Fibroblast of peridontal ligament (primary cell): ENCODE results near the gene NACC2.

Experiments
- DNase-seq: peaks from one replicate; pipeline ENCODE4 v3.0.0-alpha.2; 2010; ENCODE audit errors: extremely low read depth

Gene NACC2

DNA sequence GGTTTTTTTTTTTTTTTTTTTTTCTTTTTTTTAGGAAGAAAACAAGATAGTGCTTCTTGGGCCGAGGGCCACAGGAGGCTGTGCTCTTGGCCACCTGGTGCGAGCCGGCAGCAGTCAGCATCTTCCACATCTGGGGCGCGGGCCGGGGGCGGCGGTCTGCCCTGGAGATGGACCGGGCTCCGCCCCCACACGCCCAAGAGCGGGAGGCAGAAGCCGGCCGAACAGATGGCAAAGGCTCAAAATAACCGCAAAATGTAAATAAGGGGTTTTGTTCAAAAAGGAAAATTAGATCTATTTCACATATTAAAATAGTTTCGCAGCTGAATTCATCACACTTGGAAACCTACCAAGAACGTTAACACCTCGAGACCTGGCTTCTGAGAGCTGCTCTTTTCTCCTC is 82.4 kb downstream of the NACC2 start:
- DNase-seq = peak; percentile 32

DNA sequence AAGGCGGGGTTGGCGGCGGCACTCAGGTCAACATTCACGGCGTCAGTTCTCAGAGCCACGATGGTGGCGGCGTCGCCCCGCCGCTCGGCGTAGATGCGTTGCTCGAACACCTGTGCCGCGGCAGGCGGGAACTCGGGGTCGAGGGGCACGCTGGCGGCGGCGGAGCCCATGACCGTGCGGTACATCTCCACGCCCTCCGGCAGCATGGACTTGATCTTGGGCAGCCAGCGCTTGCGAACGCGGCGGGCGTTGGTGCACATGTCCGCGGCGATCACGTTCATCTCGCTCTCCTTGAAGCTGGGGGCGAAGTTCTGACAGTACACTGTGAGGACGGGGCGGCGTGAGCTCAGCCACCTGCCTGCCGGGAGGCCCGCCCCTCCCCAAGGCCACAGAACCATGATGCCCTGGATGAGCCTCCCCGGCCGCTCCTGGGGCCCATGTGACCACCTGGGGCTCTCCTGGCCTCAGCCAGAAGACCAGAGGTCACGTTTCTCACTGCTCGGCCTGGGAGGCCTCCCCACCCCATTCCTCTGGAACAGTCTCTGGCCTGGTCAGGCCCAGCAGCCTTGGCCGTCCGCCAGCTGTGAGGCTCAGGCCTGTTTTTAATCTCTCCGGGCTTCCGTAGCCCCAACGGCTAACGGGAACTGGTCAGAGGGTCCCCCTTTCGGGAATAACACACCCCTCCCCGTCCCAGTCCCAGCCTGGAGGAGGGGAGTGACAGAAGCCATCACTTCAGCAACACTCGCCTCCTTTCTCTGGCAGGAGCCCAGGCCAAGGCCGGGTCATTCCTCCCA is 83.2 kb downstream of the NACC2 start:
- peak; percentile 41 for DNase-seq

DNA sequence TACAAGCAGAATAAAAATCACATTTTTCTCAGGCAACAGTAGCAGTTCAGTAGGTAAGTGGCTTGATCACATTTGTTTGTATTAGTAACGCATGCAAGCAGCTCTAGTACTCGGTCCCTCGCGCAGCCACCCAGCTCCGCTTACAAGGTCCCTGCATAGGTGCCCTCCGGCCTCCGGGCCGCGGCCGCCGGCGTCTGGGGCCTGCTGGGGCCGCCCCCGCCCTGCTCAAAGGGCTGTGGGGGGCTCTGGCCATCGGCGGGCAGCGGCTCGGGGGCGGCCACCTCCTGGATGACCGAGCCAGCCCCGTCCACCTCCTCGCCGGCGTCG is 83.8 kb downstream of the NACC2 start:
- DNase-seq = no peak

DNA sequence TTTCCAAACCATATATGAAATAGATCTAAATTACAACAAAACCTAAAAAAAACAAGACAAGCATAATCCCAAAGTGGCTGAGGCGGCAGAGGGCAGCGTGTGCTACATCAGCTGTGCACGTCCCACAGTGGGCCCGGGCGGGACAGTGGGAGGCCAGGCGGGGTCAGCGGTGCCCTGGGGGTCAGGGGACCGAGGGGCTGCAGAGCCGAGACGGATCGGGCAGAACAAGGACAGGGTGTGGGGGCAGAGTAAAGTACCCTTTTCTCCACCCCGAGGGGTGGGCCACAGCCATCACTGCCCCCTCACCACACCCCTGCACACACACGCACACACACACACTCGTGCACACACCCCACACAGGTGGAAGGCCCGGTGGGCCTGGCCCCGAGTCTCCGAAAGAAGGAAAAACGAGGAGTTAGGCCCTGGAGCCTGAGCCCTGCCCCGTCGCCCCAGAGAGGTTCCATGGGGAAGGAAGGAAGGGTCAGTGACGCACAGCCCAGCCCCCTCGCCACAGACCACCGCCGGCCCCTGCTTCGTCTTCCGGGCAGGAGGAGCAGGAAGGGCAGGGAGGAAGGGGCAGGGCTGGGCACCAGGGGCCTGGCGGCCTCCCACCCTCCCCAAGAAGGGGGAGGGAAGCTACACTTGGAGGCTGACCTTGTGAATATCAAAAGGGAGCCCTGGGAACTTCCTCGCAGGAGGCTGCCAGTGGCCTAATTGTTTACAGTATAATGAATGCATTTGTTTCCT is 84.3 kb downstream of the NACC2 start:
- no peak for DNase-seq

DNA sequence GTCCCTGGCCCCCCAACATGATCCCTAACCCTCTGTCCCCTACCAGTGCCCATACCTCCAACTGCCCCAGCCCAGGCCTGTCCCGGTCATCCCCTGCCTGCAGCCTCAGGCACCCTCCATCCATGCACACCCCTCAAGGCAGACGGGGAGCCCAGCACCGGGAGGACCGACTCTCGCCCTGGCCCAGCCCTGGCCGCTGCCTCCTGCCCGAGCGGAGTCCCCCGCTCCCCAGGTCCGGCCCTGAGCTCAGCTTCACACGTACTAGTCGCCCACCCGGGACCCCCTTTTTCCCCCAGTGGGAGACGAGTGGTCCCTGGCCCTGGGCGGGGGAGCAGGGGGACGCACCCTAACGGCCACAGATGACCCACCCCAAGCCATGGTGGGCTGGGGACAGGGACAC is 84.9 kb downstream of the NACC2 start:
- DNase-seq = no peak

DNA sequence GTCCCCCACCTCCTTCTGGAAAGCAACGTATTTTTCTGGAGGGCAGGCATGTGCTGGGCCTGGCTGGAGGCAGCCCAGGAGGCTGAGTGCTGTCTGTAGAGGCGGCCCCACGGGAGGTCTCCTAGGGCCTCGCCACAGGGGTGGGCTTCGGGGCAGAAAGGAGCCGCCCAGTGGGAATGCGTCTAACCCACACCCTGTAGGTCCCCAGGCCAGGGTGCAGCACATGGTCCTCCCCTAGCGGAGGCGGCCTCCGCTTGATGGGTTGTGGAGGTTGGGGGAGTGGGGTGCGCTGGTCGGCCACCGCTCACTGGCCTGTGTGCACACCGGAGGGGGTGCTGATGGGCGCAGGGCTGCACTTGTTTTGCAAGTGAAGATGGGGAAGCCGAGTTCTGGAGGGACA is 85.6 kb downstream of the NACC2 start:
- DNase-seq = no peak

DNA sequence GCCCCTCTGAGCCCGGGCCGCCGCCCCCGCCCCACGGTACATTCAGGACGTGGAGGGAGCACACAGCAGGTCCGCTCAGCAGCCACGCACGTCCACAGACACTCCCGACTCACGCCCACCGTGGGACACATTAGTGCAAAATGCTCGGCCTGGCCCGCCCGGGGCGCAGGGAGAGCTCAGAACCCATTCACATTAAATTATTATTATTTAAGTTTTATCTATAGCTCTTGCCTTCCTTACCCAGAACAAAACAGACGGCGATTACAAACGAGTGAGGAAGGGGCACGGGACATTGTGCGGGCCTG is 86.4 kb downstream of the NACC2 start:
- DNase-seq = no peak

DNA sequence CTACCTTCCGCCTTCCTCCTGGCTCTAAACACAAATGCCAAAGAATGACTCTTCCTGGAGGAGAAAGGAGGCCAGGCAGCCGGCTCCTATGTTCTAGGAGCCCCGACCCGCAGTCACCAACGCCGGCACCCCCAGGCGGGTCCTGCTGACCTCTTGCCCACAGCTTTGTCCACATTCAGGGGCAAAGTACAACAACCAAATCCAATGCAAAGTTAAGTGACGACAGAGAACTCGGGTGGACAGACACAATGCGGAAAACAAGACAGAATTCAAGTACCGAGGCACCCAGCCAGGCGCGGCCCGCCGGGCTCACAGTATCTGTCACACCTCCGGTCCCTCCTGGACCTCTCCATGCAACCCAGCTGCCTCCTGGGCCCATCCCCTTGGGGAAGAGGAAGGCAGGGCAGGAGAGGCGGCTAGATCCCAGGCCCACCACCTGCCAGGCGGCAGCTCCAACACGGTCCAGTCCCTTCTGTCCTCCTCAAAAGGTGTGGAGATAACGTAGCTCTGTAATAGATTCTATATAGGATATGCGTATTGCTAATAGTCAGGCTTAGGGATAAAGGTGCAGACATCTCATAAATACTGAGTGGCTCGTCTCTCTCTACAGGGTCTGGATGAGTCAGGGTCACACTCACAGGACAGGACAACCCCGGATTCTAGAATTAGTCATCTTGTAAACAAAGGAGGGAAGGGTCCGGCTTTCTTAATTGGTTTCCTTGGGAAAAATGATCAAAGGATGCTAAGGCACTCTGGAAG is 87.0 kb downstream of the NACC2 start:
- DNase-seq = no peak

DNA sequence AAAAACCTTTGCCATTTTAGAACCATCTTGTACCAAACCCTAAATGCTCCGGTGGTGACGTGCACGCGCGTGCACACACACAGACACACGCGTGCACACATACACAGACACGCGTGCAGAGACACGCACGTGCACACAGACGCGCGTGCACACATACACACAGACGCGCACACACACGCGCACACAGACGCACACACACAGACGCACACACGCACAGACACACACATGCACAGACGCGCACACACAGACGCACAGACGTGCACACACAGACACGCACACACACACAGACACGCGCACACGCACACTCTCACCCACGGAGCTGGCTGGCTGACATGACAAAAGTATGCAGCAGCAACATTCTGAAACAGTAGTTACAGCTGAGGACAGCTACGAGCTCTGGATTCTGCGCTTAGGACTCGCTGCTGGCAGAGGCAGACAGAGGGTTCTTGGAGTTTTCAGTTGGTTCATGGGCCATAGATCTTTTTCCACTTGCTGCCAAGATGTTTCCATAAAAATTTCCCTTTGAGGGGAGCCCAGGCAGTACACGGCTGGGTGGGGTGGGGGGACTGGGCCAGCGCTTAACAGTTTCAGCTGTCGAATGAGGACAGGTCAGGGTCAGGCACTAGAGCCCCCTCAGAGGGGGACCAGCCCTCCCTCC is 87.7 kb downstream of the NACC2 start:
- no peak for DNase-seq

DNA sequence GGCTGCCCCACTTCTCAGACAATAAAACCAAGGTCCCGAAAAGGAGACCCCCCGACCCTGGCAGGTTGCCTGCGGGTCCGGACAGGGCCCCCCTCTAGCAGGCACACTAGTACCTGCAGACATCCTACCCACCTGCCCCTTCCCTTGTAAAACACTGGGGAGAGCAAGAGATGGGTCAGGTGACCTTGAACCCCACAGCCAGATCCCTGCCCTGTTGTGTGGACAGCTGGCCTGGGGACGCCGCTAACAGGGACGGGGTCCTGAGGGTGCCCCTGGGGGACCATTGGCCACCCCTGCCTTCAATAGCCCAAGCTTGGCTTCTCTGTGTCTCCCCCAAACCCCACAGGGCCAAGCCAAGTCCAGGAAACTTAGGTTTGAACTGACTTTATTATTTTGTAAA is 88.9 kb downstream of the NACC2 start:
- DNase-seq = no peak

DNA sequence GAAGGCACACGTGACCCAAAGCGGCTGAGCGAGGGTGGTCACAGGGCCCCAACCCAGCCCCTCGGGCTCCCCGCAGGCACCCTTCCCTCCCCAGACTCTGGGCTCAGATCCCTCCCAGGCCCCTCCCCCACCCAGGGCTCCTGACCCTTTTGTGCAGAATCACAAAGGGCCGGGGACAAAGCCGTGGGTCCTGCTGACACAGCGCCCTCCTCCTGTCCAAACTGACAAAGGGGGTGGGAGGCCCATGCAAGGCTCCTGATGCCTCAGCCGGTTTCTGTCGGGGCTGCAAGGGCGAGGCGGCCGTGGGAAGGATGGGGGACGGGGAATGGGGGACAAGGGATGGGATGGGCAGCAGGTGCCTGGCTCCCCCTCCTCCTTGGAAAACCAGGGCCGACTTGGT is 90.4 kb downstream of the NACC2 start:
- no peak for DNase-seq

DNA sequence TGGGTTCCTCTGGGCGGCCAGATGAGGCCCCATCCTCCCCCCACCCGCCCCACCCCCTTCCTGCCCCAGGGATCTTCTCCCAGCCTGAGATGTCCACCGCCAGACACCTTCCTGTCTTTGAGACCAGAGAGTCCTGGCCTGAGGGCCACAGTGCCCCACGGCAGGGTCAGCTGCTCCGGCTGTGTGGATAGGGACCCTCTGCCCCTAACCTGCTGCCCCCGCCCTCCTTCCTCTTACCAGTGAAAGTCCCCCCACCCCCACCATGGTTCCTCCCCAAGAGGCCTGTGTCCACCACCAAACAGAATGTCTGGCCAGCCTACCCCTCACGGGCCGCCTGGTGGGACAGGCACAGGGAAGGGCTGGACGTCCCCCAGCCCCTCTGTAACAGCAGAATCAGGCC is 90.9 kb downstream of the NACC2 start:
- DNase-seq = no peak

DNA sequence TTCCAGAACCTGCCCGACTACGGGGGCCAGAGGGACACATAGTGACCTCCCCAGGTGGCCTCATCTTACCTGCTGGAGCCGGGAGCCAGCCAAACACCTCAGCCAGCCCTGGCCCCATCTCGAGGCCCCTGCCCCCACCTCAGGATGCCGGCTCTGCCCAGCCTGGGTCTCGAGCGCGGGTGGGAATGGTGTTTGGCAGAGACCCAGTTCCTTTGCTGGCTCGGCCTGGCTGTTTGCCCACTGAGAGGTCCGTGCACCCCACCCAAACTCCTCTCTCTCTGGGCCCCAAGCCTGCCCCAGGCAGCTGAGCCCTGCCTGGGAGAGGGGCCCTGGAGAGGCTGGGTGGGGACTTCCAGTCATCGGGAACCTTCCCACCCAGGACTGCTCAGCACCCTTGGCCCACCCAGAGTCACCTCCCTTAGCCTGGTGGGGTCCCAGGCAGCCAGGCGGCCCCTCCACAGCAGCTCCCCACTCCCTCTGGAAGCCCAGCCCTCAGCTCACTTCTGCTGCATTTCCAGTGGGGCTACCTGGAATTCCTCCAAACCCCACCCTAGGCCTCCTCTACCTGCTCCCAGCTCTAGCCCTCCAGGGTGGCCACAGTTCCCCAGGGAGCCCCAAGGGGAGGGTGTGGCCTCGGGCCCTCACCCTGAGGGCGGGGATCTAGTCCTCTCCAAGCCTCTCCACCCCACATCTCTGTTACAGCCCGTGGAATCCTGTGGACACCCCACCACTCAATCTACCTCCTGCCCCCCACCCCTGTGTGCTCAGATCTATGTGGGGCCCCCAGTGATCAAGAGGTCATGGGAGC is 91.5 kb downstream of the NACC2 start:
- no peak for DNase-seq

DNA sequence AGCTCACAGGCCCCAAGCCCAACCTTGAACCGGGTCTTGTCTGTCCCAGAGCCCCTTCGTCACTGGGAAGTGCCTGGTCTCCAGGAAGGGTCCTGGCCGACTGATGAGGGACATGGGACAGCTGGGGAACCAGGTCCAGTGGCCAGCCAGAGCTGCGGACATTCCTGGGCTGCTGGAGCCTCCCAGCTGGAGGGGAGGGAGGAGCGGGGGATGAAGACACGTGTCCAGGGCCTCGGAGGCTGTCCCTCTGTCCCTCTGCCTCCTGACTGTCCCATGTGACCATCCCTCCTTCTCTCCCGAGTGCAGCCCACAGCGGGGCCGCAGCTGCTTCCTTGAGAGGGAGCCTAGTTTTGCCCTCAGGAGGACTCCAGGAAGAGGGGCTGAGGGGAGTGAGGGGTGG is 92.2 kb downstream of the NACC2 start:
- no peak for DNase-seq

DNA sequence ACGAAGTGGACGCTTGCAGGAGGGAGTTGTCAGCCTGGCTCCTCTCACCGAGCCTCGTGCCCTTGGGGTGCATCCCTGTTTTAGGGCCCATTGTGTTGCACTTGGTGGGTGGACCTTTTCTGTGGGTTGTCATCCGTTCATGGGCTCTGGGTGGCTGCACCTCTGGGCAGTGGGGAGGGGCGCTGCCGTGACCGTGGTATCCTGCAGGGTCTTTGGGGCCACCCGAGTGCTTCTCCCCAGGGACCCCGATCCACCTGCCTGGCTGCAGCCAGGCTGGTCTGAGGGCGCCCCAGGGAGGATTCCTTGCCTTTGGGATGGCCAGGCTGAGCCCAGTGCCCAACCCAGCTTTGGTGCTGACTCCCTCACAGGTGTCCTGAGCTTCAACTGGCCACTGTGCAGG is 92.9 kb downstream of the NACC2 start:
- no peak for DNase-seq

DNA sequence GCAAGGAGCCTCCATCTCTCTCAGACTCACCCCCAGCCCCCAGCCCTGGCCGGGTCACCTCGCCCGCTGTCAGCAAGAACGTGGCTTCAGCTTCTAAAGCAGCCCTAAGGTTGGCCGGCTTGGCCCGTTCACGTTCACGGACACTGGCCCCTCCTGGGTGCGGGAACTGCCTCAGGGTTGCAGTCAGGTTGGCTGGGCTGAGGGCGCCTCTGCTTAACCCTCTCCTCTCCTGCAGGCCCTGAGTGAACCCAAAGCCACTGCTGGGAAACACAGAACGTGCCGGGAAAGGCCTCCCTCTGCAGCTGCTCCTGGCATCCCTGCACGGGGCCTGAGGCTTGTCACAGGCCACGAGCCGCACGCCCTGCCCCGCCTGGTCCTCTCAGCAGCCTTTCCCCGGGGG is 93.9 kb downstream of the NACC2 start:
- DNase-seq = no peak

DNA sequence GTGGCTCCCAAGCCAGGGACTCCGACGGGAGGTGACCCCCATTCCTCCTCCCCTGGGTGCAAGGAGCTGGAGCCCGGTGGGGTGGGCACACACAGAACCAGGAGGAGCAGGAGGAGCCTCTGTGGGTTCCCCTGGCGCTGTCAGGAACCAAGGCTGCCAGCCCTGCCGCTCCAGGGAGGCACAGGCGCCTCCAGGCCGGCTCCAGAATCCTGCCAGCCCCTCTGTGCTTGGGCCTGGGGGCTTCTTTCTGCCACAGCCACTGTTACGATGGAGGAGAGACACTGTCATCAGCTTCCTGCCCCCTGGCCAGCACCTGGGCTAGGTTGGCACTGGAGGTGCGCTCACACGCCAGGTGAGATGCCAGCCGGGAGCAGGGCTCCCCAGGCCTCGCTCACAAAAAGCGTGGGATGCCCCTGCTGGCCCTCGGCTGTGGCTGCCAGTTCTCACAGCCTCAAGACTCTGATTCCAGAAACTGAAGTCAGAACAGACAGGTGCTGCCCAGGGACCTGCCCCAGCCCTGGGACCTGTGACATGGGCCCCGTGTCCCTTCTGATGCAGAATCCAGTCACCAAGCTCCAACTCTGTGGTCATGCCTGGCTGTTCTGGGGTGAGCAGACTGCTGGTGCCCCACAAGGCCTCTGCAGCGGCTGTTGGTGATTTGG is 96.5 kb downstream of the NACC2 start:
- DNase-seq = no peak

DNA sequence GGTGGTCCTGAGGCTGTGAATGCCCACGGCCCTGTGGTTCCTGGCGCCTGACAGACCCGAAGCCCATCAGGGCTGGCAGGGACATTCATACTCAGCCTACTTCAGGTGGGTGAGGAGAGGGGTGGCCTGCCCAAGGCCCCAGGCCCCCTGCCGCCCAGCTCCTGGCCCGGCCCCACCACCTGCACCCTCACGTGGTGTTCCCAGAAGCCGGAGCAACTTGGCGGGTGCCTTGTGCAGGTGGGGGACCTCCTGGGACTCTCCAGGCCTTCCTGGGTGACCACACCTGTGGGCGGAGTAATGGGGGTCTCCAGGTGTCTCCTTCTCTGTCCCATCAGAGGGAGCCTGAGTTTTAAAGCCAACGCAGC is 97.1 kb downstream of the NACC2 start:
- DNase-seq = no peak

DNA sequence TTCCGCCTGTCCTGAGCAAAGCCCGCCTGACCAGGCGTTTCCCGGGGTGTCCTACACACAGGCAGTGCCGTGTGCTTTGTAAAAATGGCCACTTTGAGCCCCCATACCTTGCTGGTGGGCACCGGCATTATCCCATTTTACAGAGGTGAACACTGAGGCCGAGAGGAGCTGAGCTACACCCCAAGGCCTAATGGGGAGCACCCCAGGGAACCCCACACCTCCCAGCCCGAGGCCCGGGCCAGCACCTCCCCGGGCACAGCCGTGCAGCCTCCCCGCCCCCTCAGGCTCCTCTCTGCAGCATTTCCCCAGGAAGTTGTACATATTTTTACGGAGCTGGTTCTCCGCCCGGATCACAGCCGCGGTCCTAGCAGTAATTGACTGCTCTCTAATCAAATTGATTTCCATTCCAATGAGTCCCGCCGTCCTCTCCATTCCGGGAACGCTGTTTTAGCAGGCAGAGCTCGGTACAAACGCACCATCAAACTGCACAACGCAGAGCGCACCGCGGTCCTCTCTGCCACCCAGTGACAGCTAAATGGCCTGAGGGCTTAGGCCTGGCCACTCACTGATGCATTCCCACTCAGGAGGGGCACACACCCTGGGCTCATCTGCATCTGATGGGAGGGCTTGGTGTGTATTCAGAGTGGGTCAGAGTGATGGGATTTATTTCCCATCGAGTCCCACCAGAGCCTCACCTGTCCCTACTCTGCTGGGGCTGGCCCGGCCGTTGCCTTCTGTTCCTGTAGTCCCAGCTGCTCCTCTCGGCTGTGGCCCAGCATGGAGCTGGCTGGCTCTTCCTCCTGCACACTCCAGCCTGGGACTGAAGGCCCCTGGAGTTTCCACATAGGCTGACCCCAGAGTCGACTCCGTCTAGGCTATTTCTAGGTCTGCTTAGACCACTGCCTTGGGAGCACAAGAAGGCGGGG is 97.7 kb downstream of the NACC2 start:
- DNase-seq = no peak

DNA sequence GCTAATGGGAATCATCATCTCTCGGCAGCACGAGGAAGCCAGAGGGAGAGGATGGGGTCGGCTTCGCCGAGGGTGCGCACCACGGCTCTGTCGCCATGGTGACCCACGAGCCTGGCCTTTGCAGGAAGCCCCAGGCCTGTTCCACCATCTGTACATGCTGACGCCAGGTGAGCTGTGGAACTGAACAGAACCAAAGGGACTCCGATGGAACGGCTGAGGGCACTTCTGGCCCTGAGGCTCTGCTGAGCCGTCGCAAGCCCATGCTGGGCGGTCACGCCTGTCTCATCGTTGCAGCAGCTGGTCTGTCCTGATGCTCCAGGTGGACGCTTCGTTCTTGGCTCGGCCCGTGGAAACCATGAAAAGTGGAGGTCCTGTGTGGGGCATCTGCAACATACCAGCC is 99.3 kb downstream of the NACC2 start:
- no peak for DNase-seq
